ENCODE results near the gene IFNL2.
A peak's percentile ranks its signal among the peaks of the same experiment; 100 is the strongest.

Gene IFNL2

GRCh38 chr19:39232708-39233107, 35.5 kb upstream of the IFNL2 start:
- Histone ChIP-seq H3K36me3 (ENCODE audit: control insufficient read depth, insufficient read depth, low read length) (no peaks in the 10 kb centered on the region), H3K9me3 (ENCODE audit: control insufficient read depth, low read length) (no peaks in the 10 kb centered on the region), H3K4me1 (no peaks in the 10 kb centered on the region), H3K27me3 (ENCODE audit: control insufficient read depth, insufficient read depth, low read length) (no peaks in the 10 kb centered on the region), H3K27ac (no peak overlapping the region), H3K9ac (no peak overlapping the region), H3K4me3 (ENCODE audit: low read depth, low read length) (no peak overlapping the region), H3K4me2 (ENCODE audit: low read length) (no peak overlapping the region), H3K79me2 (no peaks in the 10 kb centered on the region), H2AFZ (no peak overlapping the region)
- no peak for TF ChIP-seq CTCF (IDR thresholded peaks at IDR 0.05)

GRCh38 chr19:39236527-39236926, 31.7 kb upstream of the IFNL2 start:
- no peak for TF ChIP-seq CTCF (IDR thresholded peaks at IDR 0.05)
- H3K79me2 ChIP-seq = no peaks in the 10 kb centered on the region
- no peaks in the 10 kb centered on the region for H3K36me3 ChIP-seq (ENCODE audit: control insufficient read depth, insufficient read depth, low read length)
- H3K27ac ChIP-seq = no peak overlapping the region
- H3K4me2 ChIP-seq (ENCODE audit: low read length) = no peak overlapping the region
- H3K9me3 ChIP-seq (ENCODE audit: control insufficient read depth, low read length) = no peaks in the 10 kb centered on the region
- H3K9ac ChIP-seq = no peak overlapping the region
- no peak overlapping the region for H2AFZ ChIP-seq
- no peaks in the 10 kb centered on the region for H3K27me3 ChIP-seq (ENCODE audit: control insufficient read depth, insufficient read depth, low read length)
- no peaks in the 10 kb centered on the region for H3K4me1 ChIP-seq
- H3K4me3 ChIP-seq (ENCODE audit: low read depth, low read length) = no peak overlapping the region

GRCh38 chr19:39237200-39238184, 30.7 kb upstream of the IFNL2 start:
- Histone ChIP-seq H3K79me2 (no peaks in the 10 kb centered on the region), H3K9ac (no peak overlapping the region), H3K4me1 (no peaks in the 10 kb centered on the region), H3K27me3 (ENCODE audit: control insufficient read depth, insufficient read depth, low read length) (no peaks in the 10 kb centered on the region), H3K4me3 (ENCODE audit: low read depth, low read length) (peak overlapping the region; percentile 4), H2AFZ (peak overlapping the region; percentile 74), H3K9me3 (ENCODE audit: control insufficient read depth, low read length) (no peaks in the 10 kb centered on the region), H3K36me3 (ENCODE audit: control insufficient read depth, insufficient read depth, low read length) (no peaks in the 10 kb centered on the region), H3K4me2 (ENCODE audit: low read length) (peak overlapping the region; percentile 49), H3K27ac (no peak overlapping the region)
- TF ChIP-seq CTCF (IDR thresholded peaks at IDR 0.05) = no peak

GRCh38 chr19:39238209-39238608, 30.0 kb upstream of the IFNL2 start:
- H3K9ac ChIP-seq = no peak overlapping the region
- H3K79me2 ChIP-seq = no peaks in the 10 kb centered on the region
- H2AFZ ChIP-seq = peak overlapping the region; percentile 74
- no peaks in the 10 kb centered on the region for H3K9me3 ChIP-seq (ENCODE audit: control insufficient read depth, low read length)
- no peaks in the 10 kb centered on the region for H3K36me3 ChIP-seq (ENCODE audit: control insufficient read depth, insufficient read depth, low read length)
- H3K27me3 ChIP-seq (ENCODE audit: control insufficient read depth, insufficient read depth, low read length) = no peaks in the 10 kb centered on the region
- H3K4me3 ChIP-seq (ENCODE audit: low read depth, low read length) = peak overlapping the region; percentile 4
- peak overlapping the region; percentile 49 for H3K4me2 ChIP-seq (ENCODE audit: low read length)
- TF ChIP-seq CTCF (IDR thresholded peaks at IDR 0.05) = no peak
- H3K27ac ChIP-seq = no peak overlapping the region
- no peaks in the 10 kb centered on the region for H3K4me1 ChIP-seq
